NCI-H1694 treated with DMSO at 0.1 percent for 48 hours (cell line): Measurements from ENCODE around the gene RNF141.

Experiments
- DNase-seq: peaks from one replicate; lab custom pipeline; 2025; lab: John Stamatoyannopoulos, UW

RNF141 gene

DNA sequence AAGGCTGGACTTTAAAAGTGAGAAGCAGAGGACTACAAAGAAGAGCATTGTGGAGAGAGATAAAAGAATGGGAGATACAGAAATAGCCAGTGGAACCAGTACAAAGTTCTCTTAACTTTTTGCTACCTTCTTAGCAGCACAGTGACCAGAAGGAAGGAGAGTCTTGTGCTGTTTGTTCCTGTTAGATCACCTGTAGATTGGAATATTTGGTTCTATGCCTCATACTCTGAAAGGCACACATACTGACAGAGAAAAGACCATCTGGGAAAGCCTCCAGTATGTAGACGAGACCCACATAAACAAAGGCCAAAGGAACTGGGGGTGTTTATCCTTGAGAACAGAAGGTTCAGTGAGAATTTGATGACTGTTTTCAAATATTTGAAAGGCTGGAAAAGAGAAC, 18.7 kb downstream of the RNF141 start:
- DNase-seq = no peak

DNA sequence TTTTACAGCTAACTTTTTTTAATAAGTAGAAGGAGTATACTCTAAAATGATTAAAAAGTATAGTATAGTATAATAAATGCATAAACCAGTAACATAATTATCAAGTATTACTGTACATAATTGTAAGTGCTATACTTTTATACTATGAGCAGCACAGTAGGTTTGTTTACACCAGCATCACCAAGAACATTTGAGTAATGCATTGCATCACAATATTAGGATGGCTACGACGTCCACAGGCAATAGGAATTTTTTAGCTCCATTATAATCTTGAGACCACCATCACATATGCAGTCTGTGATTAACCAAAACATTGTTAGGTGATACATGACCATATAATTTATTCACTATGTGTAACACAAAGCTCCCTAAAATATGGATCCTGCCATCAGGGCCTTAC, 20.4 kb downstream of the RNF141 start:
- DNase-seq = no peak

DNA sequence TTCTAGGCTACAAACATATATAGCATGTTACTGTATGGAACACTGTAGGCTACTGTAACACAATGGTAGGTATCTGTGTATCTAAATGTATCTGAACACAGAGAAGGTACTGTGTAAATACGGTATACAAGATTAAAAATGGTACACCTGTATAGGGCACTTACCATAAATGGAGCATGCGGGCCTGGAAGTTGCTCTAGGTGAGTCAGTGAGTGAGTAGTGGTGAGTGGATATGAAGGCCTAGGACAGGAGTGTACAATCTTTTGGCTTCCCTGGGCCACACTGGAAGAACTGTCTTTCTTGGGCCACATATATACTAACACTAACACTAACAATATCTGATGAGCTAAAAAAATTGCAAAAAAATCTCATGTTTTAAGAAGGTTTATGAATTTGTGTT, 21.4 kb downstream of the RNF141 start:
- no peak for DNase-seq

DNA sequence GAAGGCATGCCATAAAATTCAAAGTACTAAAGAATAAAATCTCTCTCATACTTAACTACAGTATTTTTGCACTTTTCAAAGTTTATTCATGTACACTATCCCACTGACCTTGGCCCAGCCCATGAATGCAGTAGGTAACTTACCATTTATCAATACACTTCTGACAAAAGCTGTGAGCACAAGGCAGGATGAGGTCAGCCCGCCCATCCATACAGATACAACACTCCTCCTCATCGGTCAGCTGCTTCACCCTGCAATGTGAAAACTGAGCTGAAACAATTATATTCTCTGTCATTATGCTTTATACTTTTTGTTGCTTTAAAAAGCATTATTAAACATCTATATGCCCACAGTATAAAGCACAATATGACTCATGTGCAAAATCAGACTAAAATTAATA, 22.1 kb downstream of the RNF141 start:
- DNase-seq = no peak

DNA sequence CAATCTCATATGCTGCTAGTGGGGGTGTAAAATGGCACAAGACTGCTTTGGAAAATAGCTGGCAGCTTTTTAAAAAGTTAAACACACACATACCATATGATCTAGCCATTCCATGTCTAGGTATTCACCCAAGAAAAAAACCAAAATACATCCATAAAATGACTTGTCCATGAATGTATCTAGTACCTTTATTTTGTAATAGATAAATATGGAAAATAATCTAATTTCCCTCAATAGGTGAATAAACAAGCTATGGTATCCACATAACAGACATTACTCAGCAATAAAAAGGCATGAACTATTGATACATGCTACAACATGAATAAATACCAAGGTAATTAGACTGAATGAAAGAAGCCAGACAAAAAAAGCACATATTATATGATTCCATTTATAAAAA, 22.9 kb downstream of the RNF141 start:
- DNase-seq = no peak

DNA sequence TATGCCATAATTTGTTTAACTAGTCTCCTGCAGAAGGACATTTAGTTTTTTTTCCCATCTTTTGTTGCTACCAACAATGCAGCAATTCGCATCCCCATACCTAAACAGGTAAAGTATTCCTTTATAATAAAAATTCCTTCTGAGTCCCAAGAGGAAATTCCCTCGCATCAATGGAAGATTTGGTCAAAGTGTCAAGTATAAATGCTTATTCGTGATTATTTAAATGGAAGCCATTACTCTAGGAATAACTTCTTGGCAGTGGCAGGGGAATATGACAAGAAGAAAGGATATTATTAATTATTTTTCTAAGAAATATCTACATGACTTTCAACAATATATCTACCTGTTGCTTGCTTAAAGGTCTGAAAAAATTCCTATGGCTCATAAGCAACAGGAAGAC, 25.6 kb downstream of the RNF141 start:
- no peak for DNase-seq

DNA sequence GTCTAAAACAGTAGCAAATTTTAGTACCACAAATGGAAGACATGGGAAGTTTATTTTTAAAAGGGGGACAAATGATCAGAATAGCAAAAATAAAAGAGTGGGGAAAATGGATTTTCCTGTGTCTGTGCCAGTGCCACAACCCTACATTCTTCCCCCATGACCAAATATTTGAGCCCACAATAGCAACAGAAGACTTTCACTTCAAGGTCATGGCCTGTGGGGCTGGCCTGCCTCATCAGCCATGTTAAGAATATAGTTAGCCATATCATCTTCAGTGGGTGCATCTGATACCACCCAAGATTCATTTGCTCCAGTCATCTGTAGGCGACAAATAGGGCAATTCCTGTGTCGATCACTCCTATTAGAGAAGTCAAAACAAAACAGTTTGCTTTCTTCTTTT, 26.3 kb downstream of the RNF141 start:
- no peak for DNase-seq

DNA sequence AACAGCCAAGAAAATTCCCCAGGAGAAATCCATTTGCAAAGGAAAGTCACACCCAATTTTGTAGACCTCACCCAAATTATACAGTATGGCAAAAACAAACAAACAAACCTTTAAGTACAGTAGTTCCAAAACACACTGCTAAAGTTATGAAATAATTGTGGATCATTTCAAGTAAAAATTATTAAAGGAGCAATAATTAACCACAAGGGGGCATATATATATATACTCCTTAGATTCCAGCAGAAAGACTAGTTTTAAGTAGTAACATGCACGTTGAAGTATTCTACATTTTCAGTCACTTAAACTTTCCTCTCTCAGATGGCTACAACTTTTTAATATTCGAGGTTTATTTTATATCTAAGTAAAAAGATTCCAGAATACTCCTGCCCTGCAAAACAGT, 26.8 kb downstream of the RNF141 start:
- DNase-seq = no peak

DNA sequence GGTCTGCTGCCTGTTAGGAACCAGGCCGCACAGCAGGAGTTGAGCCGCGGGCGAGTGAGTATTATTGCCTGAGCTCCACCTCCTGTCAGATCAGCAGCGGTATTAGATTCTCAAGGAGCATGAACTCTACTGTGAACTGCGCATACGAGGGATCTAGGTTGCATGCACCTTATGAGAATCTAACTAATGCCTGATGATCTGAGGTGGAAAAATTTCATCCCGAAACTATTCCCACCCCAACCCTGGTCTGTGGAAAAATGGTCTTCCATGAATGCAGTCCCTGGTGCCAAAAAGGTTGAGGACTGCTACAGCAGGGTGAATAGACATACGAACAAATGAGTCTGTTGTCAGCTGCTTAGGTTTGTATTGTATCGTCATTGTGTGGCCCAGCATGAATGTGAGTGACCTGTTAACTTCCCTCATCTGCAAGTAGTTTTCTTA, 29.8 kb downstream of the RNF141 start:
- no peak for DNase-seq

DNA sequence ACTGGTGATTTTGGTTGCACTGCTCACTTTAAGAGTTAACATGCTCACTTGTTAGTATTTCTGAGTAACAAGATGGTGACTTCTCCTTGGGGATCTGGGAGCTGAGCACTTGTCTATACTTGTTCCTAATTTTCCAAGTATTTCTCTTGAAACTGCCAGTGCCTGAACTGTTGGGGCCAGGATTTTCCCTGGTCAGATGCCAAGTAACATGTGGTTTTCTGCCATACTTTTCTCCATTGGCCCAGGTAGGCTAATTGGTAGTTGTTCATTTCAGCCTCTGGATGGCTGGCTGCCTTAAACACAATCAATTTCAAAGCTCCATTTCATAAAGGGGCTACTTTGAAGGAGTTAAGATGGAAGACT, 35.0 kb downstream of the RNF141 start:
- no peak for DNase-seq

DNA sequence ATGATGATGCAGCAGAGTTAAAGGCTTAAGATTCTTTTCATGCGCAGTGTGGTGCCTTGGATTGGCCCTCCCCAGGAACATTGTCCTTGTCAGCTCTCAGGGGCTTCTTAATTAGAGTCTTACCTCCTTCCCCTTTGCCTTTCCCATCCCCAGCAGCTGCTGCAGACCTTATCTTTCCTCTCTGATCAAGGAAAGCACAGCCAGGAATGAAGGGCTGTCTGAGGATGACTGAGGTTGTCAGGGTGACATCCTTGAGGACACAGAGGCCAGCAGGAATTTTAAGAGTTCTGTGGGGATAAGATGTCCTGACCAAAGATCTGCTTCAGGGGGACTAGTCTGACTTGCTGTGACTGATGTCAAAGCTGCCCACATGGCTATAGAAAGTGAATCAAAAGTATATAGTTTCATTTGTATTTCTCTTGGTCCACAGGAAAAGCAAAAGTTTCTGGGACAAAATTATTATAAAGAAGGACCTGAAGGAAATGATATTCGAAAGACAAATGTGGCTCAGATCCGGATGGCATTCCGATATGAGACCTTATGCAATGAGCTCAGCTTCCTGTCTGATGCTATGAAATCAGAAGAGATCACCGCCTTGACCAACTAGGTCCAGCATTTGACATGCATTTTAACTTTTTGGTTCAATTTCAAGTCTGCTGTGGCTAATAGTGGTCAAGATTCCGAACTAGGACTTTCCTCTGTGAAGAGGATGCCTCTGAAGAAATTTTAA, 35.5 kb downstream of the RNF141 start:
- DNase-seq = no peak

DNA sequence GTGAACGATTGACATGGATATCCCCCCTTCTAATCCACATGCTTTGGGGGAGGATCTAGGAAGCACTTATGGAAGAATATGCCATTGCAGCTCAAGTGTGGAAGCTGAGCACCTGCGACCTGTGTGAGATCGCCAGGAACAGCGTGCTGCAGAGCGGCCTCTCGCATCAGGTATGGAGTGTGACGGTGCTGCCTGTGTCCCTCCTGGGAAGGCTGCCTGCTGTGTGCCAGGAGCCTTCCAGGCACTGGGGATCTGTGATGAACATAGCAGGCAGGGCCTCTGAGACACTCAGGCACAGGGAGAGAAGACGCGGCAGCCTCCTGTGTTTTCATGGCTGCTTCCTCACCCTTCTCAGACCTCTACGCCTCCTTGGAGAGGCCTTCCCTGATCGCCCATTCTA, 36.5 kb downstream of the RNF141 start:
- no peak for DNase-seq

DNA sequence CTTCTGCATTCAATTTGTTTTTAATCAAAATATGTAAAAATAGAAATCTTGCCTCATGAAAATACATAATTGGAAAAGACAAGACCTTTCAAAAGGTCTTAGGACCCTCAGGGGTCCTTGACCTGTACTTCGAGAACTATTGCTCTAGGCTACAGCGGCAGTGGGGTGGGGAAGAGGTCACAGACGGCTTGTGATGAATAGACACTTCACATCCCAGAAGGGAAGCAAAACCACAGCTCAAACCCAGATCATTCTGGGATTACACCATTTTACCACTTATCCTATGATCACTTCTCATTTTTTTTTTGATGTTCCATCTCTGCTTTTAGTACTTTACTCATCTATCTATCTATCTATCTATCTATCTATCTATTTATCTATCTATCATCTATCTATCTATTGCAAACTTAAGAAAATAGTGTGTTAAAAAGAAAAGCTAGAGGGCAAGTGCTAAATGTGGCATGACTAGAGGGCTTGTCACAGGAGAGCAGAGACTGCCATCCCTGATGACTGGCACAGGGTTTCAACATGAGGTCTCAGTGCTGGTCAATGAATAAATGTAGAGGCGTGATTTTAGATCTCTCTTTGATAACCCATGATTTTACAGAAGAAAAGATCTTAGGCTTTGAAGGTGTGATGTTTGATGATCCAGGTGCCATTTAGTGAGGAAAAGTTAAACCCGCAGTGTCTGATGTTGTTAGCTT, 37.1 kb downstream of the RNF141 start:
- DNase-seq = no peak

DNA sequence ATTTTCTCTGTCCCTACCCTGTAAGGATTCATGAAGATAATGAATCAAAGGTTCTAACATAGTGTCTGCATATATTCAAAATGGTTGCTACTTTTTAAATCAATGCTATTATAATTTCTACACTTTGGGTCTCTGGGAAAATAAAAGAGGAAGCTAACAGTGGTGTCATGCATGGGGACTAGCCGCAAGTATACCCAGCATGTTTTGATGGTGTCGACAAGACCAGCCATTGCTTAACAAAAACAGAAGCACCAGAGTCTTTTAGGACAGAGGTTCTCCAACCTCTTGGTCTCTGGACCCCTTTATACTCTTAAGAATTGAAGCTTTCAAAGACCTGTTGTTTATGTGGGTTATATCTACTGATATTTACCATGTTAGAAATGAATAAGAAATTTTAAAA, 37.8 kb downstream of the RNF141 start:
- no peak for DNase-seq

DNA sequence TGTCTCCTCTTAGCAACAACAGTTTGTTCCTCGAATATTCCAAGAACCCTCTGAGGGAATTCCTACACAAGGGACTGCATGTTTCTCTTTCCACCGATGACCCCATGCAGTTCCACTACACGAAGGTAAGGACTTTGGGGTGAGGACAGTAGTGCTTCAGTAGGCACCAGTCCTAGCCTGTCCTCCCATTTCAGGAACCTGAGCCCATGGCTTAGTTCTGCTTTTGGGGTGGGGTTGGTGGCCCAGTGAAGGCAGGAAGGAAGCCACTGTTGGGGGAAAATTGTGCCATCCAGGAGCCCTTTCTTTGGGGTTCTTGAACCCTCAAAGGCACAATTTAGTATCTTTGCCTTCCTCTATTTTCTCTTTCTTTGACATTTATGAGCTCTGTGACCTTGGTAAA, 38.2 kb downstream of the RNF141 start:
- DNase-seq = no peak

DNA sequence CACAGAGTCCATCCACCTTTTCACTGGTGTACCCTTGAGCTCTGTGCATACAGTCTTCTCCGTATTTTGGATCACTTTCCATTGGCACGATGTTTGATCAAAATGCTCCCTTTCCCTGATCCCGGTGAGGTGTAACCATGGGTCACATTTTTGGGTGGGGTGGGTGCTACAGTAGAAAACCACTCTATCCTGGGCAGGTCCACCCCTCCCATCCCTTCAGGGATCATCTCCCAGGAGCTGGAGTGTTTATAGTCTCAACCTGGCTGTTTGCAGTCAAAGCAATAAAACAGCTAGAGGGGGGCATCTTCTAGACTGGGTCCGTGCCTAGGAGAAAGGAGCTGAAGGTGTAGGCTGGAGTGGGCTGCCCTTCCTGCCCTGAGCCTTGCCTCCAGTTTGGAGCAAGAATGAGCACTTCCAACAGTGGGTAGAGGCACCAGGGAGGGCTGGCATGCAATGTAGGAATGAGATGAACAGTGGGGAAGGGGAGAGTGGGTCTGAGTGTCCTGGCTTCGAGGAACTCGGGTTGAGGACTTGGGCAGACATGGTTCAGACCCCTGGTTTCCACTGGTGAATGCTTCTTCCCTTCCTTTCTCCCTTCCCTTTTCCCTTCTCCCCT, 38.8 kb downstream of the RNF141 start:
- no peak for DNase-seq

DNA sequence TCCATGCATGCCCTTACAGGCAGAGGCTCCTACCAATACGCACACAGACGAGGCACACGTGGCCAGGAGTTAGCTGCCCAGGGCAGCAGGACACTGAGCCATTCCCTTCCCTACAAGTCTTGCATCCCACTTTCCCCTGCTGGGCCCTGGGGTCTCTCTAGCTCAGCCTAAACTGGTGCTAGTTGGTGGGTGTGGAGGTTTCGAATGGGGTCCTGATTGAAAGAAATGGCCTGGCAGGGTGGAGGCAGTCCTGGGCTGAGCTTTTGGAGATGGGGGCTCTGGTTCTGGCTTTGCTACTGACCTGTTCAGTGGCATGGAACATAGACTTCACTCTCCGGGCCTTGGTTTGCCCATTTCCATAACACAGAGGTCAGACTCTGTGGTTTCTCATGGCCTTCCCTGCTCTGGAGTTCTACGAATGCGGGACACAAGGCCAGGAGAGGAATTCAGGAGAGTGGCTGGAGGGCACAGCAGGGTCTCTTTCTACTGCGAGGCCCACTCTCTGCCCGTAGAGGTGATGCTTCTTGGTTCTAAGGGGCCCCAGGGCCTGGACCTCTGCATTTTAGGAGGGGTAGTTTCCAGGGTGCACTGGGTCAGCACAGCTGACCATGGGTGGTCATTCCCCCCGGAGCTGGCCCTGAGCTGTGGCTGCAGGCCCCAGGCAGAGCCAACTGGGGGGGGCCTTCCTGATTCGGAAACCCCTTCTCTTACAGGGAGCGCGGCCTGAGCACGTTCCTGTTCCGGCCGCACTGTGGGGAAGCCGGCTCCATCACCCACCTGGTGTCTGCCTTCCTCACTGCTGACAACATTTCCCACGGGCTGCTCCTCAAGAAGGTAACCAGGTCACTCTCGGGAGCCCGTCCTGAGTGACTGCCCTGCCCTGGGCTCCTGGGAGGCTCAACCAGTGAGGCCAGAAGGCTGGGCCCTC, 40.0 kb downstream of the RNF141 start:
- DNase-seq = no peak

DNA sequence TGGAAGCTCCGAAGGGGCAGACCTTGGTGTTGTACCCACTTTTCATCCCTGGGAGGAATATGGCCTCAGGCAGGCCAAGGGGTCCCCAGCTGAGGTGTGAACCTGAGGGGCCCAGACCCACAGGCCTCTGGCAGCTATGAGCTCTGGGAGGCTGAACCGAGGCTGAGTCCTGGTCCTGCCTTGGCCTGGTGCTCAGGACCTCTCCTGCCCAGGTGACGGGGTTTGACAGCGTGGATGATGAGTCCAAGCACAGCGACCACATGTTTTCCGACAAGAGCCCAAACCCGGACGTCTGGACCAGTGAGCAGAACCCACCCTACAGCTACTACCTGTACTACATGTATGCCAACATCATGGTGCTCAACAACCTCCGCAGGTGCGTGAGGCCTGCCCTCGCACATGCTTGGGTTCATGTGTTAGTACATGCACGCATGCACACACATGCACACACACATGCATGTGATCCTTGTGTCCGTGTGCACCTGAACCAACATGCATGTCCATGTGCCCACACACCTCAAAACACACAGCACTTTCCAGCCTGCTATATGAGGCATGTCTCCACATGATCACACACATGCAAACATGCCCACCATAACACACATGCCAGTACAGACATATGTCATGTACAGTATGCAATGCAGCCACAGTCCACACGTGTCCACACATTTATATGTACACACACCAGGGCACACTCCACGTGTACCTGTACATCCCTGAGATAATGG, 40.9 kb downstream of the RNF141 start:
- no peak for DNase-seq

DNA sequence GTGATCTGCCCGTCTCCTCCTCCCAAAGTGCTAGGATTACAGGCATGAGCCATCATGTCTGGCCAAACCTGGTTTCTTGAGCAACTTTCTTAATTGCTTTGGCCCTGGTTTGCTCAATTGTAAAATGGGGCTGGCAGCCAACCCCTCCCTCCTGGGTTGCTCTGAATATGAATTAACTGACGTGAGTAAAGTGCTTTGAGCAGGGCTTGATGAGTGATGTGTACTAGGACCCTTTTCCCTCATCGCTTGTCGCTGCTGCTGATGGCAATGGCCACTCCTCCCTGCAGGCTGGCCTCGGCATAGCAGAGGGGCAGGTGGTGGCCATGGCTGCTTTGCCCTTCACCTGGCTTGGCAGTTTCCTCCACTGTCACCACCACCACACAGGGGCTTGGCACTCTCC, 41.5 kb downstream of the RNF141 start:
- no peak for DNase-seq

DNA sequence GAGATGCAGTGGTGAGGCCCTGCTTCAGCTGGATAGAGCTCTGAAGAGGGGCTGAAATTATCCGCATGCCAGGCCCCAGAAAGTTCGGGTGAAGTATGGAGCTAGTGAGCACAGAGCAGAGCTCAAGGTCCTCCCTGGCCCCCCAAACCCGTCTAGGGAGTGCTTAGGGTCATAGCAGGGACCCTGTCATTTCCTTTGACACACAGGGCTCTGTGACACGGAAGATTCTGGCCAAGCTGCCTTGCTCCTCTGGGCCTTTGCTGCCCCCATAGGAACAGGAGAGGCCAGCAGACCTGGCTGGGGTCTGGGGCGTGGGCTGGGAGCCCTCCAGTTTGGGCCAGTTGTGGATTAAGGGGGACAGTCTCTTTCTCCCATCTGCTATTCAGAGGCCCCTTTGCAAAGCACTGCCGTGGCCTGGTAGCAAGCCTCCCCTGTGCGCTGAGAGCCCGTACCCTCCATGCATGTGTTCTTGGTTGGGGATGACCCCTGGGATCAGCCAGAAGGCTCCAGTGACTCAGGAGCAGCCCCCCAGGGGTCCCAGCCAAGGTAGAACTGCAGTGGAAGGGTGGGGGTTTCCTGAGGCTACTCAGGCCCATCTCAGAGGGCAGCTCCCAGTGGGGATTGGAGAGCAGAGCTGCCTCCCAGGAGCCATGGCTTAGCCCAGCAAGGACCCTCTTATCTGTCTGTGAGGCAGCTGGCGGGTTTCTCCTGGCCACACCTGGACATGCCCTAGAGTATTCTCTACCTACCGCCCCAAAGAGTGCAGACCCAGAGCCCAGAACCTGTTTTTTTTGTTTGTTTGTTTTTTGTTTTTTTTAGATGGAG, 42.3 kb downstream of the RNF141 start:
- no peak for DNase-seq

DNA sequence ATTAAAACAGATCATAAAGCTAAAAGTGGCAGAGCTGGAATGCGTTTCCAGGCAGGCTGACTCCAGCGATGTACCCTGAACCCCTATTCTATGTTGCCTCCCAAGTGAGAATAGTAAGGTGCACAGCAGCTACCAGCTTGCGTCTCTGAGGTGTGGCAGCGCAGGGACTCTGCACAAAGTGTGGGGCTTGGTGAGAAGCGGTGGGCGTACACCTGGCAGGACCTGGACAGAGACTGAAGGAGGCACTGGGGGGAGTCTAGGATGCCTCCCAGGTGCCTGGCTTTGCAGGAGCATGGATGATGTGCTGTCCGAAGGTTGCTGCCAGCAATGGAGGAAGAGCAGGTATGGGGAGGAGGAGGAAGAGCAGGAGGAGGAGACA, 43.0 kb downstream of the RNF141 start:
- DNase-seq = no peak
